Naive thymus-derived CD8-positive, alpha-beta T cell (primary cell): Measurements from ENCODE around the gene TUT7. TPM values are rescaled to one million over a fixed set of nuclear protein-coding genes. Genes with fewer than 3 reads are reported as not detected.

Experiments
- ATAC-seq, 2 donors: fragments of 150-1000 bp; cut with Tn5 transposase in 1 of 2; sonication (Bioruptor Pico), chemical (Tn5 transposase) in 1 of 2; 1 replicate in 1 of 2; 2 replicates in 1 of 2; pipeline ENCODE4 v1.10.0; 2021; ENCODE audit warnings: mild to moderate bottlenecking in 2 of 2, moderate library complexity in 2 of 2
- POLR2A ChIA-PET: fragments of 350-600 bp; sonication (Branson Sonifier 250); formaldehyde crosslinking; loops from one replicate; lab custom pipeline; 2021; ENCODE audit warnings: antibody characterized with exemption; lab: Charles Lee
- DNase-seq, 10 donors: peaks; one replicate each; pipeline versions ENCODE4 v3.0.0 to v3.0.0-alpha.2; 2020 to 2022
- H3K27ac Mint-ChIP-seq, 10 donors: one replicate each; pipeline ENCODE4 v1.8.0; 2020 to 2022; ENCODE audit warnings: mild to moderate bottlenecking in 10 of 10, mixed read lengths in 10 of 10, moderate library complexity in 4 of 10, inconsistent platforms in 1 of 10
- H3K27me3 Mint-ChIP-seq, 5 donors: one replicate each; pipeline ENCODE4 v1.8.0; 2021 to 2022; ENCODE audit warnings: mixed read lengths in 5 of 5
- H3K36me3 Mint-ChIP-seq, 3 donors: one replicate each; pipeline ENCODE4 v1.8.0; 2020 to 2022; ENCODE audit warnings: mixed read lengths in 3 of 3, mild to moderate bottlenecking in 2 of 3, inconsistent platforms in 1 of 3
- H3K4me1 Mint-ChIP-seq, 4 donors: one replicate each; pipeline ENCODE4 v1.8.0; 2021 to 2022; ENCODE audit warnings: mixed read lengths in 4 of 4
- H3K4me3 Mint-ChIP-seq, 10 donors: one replicate each; pipeline ENCODE4 v1.8.0; 2020 to 2022; ENCODE audit warnings: mild to moderate bottlenecking in 10 of 10, mixed read lengths in 10 of 10, moderate library complexity in 6 of 10, inconsistent platforms in 1 of 10
- H3K9me3 Mint-ChIP-seq, 9 donors: one replicate each; pipeline ENCODE4 v1.8.0; 2020 to 2022; ENCODE audit warnings: mixed read lengths in 9 of 9, mild to moderate bottlenecking in 3 of 9, inconsistent platforms in 1 of 9, moderate library complexity in 1 of 9
- polyA plus RNA-seq, 3 donors: library from polyadenylated mRNA; unstranded; fragments of 300-500 nt; fragmentation: Illumina TruSeq; gene quantifications; one replicate each; pipeline ENCODE4 v1.2.3, GENCODE V29; 2021
- total RNA-seq, 8 experiments: library from RNA in 2 of 8; stranded (reverse) in 2 of 8; gene quantifications; one replicate each; pipeline ENCODE4 v1.2.3 and lab custom pipeline; 2021 to 2026

TUT7 gene
- total and polyA plus RNA-seq, 5 experiments from 2014 or later, result 9.6 to 50.5 (median 16.9) TPM

GRCh38 chr9:86359151-86359879, 5.1 kb upstream of the TUT7 start:
- DNase-seq (no peak), ATAC-seq (no peak)
- peaks cover 0 to 11% (median 2%) of the 10 kb centered on the region in 5 donors for H3K27me3 Mint-ChIP-seq
- no peak overlapping the region for H3K4me3 Mint-ChIP-seq
- no peaks in the 10 kb centered on the region for H3K9me3 Mint-ChIP-seq
- POLR2A ChIA-PET, result no interaction called here
- H3K27ac Mint-ChIP-seq, result peak overlapping the region in 1 of 10 donors; percentile 19
- peaks cover 5 to 19% (median 9%) of the 10 kb centered on the region in 4 donors for H3K4me1 Mint-ChIP-seq
- no peaks in the 10 kb centered on the region for H3K36me3 Mint-ChIP-seq

DNA sequence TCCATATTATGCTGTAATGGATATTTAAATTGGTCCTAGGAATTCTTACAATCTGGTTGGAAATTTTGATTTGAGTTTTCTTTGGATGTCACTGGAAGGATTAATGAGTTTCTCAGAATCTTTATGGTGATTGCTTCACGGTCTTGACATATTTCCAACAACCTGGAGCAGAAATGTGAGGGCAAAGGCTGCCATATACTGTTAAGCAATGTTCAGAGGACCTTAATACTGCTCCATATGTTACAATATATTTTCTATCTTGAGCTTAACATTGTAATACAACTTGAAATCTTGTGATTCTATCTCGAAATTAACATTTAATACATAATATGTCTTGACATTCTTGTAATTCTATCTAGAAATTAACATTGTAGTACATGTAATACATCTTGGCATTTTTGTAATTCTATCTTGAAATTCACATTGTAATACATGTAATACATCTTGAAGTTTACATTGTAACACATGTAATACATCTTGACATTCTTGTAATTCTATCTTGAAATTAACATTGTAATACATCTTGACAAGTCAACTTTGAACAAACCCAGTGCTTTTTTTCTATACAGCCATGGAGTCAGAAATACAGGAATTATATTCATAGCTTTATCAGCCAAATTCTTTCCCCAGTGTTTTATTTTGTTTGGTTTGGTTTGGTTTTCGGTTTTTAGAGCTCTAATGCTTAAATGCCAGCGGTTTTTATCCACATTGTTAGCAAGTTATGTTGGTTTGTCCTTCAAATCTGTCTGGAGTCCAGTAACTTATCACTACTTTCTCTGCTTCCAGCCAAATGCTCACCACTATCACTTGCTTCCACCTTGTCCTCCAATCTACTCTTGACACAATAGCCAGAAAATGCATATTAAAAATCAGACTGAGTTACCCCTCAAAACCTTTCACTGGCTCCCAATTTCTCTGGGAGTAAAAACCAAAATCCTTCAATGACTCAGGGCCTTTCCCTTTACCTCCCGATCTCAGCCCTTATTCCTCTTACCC, 3.0 kb upstream of the TUT7 start:
- POLR2A ChIA-PET, result no interaction called here
- peaks cover 0 to 6% (median 4%) of the 10 kb centered on the region in 3 donors for H3K36me3 Mint-ChIP-seq
- H3K4me1 Mint-ChIP-seq, result peaks cover 12 to 36% (median 24%) of the 10 kb centered on the region in 4 donors
- ATAC-seq (no peak), DNase-seq (no peak)
- H3K27ac Mint-ChIP-seq, result no peak overlapping the region
- peaks cover 0 to 11% (median 0%) of the 10 kb centered on the region in 5 donors for H3K27me3 Mint-ChIP-seq
- no peak overlapping the region for H3K4me3 Mint-ChIP-seq
- H3K9me3 Mint-ChIP-seq, result no peaks in the 10 kb centered on the region

GRCh38 chr9:86355814-86356213, 1.6 kb upstream of the TUT7 start:
- DNase-seq, result no peak
- Mint-ChIP-seq H3K4me3 (peak overlapping the region in 8 of 10 donors; percentile 24 to 99 (median 96)), H3K36me3 (peaks cover 0 to 12% (median 10%) of the 10 kb centered on the region in 3 donors), H3K4me1 (peaks cover 14 to 45% (median 34%) of the 10 kb centered on the region in 4 donors), H3K27ac (peak overlapping the region in 2 of 10 donors; percentile 10 to 93), H3K27me3 (peaks cover 0 to 5% (median 0%) of the 10 kb centered on the region in 5 donors), H3K9me3 (no peaks in the 10 kb centered on the region)
- POLR2A ChIA-PET, result no interaction called here
- no peak for ATAC-seq

DNA sequence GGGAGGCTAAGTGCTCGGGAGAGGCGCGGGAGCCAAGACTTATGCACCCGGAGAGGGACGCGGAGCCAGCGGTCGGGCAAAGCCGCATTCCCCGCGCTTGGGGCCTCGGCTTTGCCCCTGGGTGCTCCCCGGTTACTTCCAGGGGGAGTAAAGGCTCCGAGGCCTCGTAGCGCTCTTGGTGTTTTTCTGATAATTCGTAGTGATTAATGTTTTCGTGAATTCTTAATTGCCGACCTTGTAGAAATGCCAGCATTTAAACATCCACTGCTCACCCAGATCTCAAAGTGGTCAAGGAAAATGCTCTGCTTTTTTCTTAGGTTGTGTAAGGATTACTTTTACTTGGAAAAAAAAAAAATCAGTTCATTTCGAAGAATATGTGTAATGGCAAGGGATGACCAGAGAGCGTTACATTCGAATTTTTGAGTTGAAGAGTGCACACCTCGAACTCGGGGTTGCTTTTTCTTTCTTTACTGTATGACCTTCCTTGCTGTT, 654 bp upstream of the TUT7 start:
- Mint-ChIP-seq H3K9me3 (no peaks in the 10 kb centered on the region), H3K36me3 (peaks cover 0 to 18% (median 10%) of the 10 kb centered on the region in 3 donors), H3K27ac (peak overlapping the region; percentile 76 to 97 (median 94)), H3K4me3 (peak overlapping the region; percentile 94 to 99 (median 96)), H3K27me3 (no peaks in the 10 kb centered on the region), H3K4me1 (peaks cover 14 to 53% (median 38%) of the 10 kb centered on the region in 4 donors)
- no peak for DNase-seq
- no peak for ATAC-seq
- POLR2A ChIA-PET, result interaction anchor here (1.3 kb wide), 1 partner anchor 72 kb away, joined by 6 read pairs; the partner anchor contains the start of gene ISCA1

- ATAC-seq, result no peak
- Mint-ChIP-seq H3K9me3 (peaks cover 0 to under 1% (median 0%) of the 10 kb centered on the region in 9 donors), H3K4me1 (peaks cover 16 to 56% (median 46%) of the 10 kb centered on the region in 4 donors), H3K27me3 (no peaks in the 10 kb centered on the region), H3K36me3 (peaks cover 0 to 25% (median 12%) of the 10 kb centered on the region in 3 donors), H3K4me3 (peak overlapping the region; percentile 94 to 99 (median 96)), H3K27ac (peak overlapping the region; percentile 67 to 97 (median 94))
- DNase-seq, result peak in 2 of 10 donors; percentile 20 to 26
- POLR2A ChIA-PET, result interaction anchor here (0.8 to 1.3 kb wide), 2 partner anchors 13 to 71 kb away, joined by 3 to 6 read pairs; partner anchors contain the start of gene ISCA1
Measured at GRCh38 chr9:86353655-86354010, 577 bp downstream of the TUT7 start.

DNA sequence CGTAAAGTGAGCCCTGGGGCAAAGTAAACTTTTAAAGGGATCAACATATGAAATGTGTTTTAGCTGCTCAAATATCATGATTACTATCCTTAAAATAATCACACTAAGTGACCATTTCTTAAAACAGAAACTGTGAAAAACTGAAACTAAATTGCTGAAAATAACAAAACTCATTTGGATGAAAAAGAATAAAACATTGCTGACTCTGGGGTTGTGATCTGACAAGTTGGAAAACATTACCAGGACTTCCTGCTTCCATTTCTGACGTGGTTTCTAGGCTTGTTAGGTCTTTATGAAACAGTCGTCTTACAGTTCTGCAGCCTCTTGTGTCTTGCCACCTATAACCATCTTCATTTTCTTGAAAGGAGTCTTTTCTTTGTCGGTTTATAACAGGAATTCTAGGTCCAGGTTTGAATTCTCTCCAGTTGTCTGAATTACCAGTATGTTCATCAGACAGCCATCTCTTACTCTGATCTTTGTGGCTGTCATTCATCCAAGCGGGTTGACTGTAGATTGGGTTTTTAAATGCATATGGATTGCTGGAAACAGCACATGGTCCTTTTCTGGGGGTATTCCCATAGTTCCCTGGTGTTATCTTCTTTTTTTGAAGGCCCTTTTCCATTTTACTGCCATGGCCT, 1.7 kb downstream of the TUT7 start:
- ATAC-seq (peak in 1 of 2 donors; percentile 23), DNase-seq (peak in 4 of 10 donors; percentile 14 to 56 (median 37))
- peak overlapping the region; percentile 75 to 99 (median 96) for H3K4me3 Mint-ChIP-seq
- peaks cover 0 to 35% (median 12%) of the 10 kb centered on the region in 3 donors for H3K36me3 Mint-ChIP-seq
- no peaks in the 10 kb centered on the region for H3K27me3 Mint-ChIP-seq
- H3K4me1 Mint-ChIP-seq, result peaks cover 23 to 62% (median 57%) of the 10 kb centered on the region in 4 donors
- POLR2A ChIA-PET, result interaction anchor here (0.7 to 1.7 kb wide), 2 partner anchors 13 to 70 kb away, joined by 3 to 5 read pairs; partner anchors contain the start of gene ISCA1
- H3K9me3 Mint-ChIP-seq, result peaks cover 0 to 2% (median 0%) of the 10 kb centered on the region in 9 donors
- H3K27ac Mint-ChIP-seq, result peak overlapping the region; percentile 41 to 94 (median 84)

- Mint-ChIP-seq H3K27me3 (no peaks in the 10 kb centered on the region), H3K9me3 (peaks cover 0 to 2% (median 0%) of the 10 kb centered on the region in 9 donors), H3K36me3 (peaks cover 0 to 35% (median 12%) of the 10 kb centered on the region in 3 donors), H3K4me1 (peaks cover 25 to 69% (median 61%) of the 10 kb centered on the region in 4 donors), H3K4me3 (peak overlapping the region; percentile 52 to 96 (median 72)), H3K27ac (peak overlapping the region in 9 of 10 donors; percentile 4 to 93 (median 37))
- no peak for ATAC-seq
- no peak for DNase-seq
- POLR2A ChIA-PET, result interaction anchor here (0.7 to 1.7 kb wide), 2 partner anchors 12 to 70 kb away, joined by 3 to 5 read pairs; partner anchors contain the start of gene ISCA1
Measured at GRCh38 chr9:86351880-86352279, 2.3 kb downstream of the TUT7 start.

- Mint-ChIP-seq H3K27ac (peak overlapping the region in 6 of 10 donors; percentile 12 to 85 (median 57)), H3K4me1 (peaks cover 28 to 83% (median 73%) of the 10 kb centered on the region in 4 donors), H3K36me3 (peaks cover 0 to 49% (median 14%) of the 10 kb centered on the region in 3 donors), H3K4me3 (peak overlapping the region; percentile 54 to 96 (median 76)), H3K27me3 (no peaks in the 10 kb centered on the region), H3K9me3 (peaks cover 0 to 2% (median 0%) of the 10 kb centered on the region in 9 donors)
- POLR2A ChIA-PET, result no interaction called here
- no peak for ATAC-seq
- DNase-seq, result no peak
Measured at GRCh38 chr9:86350006-86350760, 4.0 kb downstream of the TUT7 start.

- POLR2A ChIA-PET, result interaction anchor here (0.7 kb wide), 1 partner anchor 29 kb away, joined by 3 read pairs; no protein-coding TSS in a partner anchor
- Mint-ChIP-seq H3K27ac (peak overlapping the region in 1 of 10 donors; percentile 61), H3K9me3 (peaks cover 0 to 2% (median 0%) of the 10 kb centered on the region in 9 donors), H3K27me3 (no peaks in the 10 kb centered on the region), H3K4me1 (peaks cover 24 to 84% (median 72%) of the 10 kb centered on the region in 4 donors), H3K36me3 (peaks cover 0 to 58% (median 17%) of the 10 kb centered on the region in 3 donors), H3K4me3 (peak overlapping the region in 6 of 10 donors; percentile 22 to 96 (median 38))
- no peak for DNase-seq
- ATAC-seq, result no peak
Measured at GRCh38 chr9:86349271-86349670, 4.9 kb downstream of the TUT7 start.

DNA sequence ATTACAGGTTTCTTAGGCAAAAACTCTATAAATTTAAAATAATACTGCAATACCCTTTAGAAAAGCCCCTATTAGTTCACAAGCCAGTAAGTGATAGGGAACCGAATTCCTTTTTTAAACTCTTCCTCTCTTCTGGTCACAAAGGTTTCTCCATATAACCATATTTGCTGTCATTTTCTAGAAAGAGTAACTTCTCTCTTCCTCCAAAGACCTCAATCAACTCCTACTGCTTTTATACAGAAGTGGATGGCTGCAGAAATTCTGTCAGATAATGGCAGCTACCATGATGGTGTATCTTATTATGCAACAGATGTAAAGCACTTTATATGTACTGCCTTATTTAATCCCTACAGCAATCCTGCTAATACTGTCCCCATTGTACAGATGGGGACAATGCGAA, 6.2 kb downstream of the TUT7 start:
- Mint-ChIP-seq H3K27ac (peak overlapping the region in 6 of 10 donors; percentile 27 to 66 (median 51)), H3K36me3 (peaks cover 0 to 66% (median 17%) of the 10 kb centered on the region in 3 donors), H3K4me1 (peaks cover 21 to 75% (median 65%) of the 10 kb centered on the region in 4 donors), H3K4me3 (peak overlapping the region in 8 of 10 donors; percentile 30 to 96 (median 58)), H3K9me3 (peaks cover 0 to 2% (median 0%) of the 10 kb centered on the region in 9 donors), H3K27me3 (no peaks in the 10 kb centered on the region)
- ATAC-seq, result no peak
- POLR2A ChIA-PET, result no interaction called here
- DNase-seq, result no peak

DNA sequence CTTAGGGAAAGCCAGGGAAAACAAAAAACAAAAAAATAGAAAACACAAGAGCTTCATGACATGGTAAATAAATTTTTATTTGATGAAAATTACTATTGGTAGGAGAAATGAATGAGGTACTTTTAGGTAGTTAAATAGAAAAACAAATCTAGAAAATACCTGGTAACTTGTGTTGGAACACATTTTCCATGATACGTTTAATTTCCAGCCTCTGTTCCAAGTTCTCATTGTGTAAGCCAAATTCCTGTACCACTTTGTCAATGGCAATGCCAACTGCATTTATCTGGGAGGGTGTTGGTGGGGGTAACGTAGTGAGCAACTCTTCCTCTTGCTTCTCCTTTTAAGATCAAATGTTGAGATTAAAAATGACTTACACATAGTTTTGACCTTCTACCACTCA, 9.4 kb downstream of the TUT7 start:
- Mint-ChIP-seq H3K36me3 (peaks cover 0 to 75% (median 17%) of the 10 kb centered on the region in 3 donors), H3K27me3 (no peaks in the 10 kb centered on the region), H3K4me3 (no peak overlapping the region), H3K9me3 (peaks cover 0 to 2% (median 0%) of the 10 kb centered on the region in 9 donors), H3K27ac (peak overlapping the region in 7 of 10 donors; percentile 7 to 56 (median 23)), H3K4me1 (peaks cover 21 to 67% (median 54%) of the 10 kb centered on the region in 4 donors)
- POLR2A ChIA-PET, result no interaction called here
- no peak for DNase-seq
- ATAC-seq, result no peak
